ENCODE data around the gene NCK1.
A peak's percentile ranks its signal among the peaks of the same experiment; 100 is the strongest.
"Not testable (repeated sequence)": the region's sequence is repeated elsewhere in the genome, so short reads cannot be mapped to it uniquely, and the experiment has no call there.

Gene NCK1

DNA sequence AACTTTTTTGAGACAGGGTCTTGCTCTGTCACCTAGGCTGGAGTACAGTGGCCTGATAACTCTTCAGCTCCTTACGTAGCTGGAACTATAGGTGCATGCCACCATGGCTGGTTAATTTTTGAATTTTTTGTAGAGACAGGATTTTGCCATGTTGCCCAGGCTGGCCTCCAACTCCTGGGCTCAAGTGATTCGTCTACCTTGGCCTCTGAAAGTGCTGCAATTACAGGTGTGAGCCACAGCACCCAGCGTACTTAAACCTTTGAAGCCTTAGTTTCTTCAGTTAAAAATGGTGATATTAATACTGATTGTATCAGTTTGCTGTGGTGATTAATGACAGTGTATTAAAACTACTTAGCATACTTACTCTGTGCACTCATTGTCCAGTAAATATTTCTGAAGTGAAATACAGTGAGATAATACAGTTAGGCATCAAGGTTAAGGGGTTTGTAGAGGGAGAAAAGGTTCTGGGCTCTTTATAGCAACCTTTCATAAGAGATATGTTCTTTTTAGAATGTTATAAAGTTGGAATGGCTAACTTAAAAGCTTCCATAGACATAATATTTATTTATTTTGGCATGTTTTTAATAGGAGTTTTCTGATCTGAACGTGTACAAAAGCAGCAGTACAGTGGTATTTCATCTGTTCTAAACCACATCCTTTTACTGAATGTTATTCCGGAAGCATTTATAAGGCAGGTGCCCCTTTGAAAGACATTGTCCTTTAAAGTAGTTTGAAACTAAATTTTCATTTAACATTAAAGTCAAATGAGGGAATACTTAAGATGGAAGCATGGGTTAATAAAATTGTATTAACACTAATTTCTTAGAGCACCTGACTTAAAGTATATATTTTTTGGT, 23.6 kb downstream of the NCK1 start:
- no peak for TF ChIP-seq POLR2A (IDR thresholded peaks at IDR 0.05; ENCODE audit: low read depth, low read length)
- FAIRE-seq (no peak), DNase-seq (ENCODE audit: insufficient read length, low spot score) (no peak)

DNA sequence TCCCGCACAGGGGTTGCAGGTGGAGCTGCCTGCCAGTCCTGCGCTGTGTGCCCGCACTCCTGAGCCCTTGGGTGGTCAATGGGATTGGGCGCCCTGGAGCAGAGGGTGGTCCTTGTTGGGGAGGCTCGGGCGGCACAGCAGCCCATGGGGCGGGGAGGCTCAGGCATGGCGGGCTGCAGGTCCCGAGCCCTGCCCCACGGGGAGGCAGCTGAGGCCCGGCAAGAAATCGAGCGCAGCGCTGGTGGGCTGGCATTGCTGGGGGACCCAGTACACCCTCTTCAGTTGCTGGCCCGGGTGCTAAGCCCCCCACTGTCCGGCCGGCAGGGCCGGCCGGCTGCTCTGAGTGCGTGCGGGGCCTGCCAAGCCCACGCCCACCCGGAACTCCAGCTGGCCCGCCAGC, 27.9 kb downstream of the NCK1 start:
- DNase-seq (ENCODE audit: insufficient read length, low spot score), result no peak
- no peak for TF ChIP-seq POLR2A (IDR thresholded peaks at IDR 0.05; ENCODE audit: low read depth, low read length)
- no peak for FAIRE-seq

DNA sequence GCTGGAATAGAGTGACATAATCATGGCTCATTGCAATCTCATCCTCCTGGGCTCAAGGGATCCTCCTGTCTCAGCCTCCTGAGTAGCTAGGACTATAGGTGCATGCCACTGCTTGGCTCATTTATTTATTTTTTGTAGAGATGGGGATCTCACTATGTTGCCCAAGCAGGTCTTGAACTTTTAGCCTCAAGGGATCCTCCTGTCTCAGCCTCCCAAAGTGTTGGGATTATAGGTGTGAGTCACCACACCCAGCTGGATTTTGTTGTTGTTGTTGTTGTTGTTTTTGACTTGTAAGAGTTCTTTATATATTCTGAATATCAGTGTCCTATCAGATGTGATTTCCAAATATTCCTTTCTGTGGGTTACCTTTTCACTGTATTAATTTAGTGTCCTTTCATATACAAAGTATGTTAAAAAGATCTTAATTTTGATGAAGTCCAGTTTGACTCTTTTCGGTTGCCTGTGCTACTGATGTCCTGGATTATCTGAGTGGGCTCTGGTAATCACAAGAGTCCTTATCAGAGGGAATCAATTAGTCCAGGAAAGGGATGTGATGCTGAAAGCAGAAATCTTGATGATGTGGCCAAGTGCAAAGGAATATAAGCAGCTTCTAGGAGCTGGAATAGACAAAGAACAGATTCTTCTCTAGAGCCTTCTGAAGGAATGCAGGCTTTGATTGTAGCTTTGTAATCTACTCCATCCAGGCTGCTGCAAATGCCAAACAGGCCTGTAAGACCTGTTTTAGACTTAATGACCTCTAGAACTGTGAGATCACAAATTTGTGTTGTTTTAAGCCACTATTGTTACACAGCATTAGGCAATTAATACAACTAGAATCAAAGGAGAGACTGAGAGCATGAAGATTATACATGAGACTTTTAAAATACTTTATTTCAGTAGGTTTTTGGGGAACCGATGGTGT, 30.2 kb downstream of the NCK1 start:
- no peak for TF ChIP-seq POLR2A (IDR thresholded peaks at IDR 0.05; ENCODE audit: low read depth, low read length)
- DNase-seq (ENCODE audit: insufficient read length, low spot score) (no peak), FAIRE-seq (no peak)

DNA sequence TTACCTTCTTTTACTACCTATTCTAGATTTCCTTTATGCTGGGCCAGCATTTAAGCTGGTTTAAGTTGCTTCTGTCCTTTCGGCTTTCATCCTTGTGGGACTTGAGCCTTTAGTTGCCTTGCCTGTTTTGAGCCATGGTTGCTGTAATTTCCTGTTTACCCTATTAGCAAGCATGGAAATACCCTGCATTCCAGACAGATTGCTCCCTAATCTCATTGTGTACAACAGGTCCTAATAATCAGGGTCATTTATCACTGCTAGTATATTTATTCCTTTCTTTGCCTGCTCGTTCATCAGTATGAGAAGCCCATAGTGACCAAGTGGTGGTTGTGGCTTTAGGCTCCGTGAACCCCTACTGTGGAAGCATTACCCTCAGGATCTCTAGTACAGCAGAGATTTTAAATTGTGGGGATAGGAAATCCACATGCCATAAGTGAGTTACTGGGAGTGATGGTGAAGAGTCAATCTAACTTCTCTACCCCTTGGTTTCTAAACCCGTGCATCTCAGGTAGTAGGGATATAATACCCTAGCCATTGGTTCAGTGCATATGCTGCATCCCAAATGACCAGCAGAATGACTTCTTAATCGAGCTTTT, 31.9 kb downstream of the NCK1 start:
- FAIRE-seq (peak; percentile 78), DNase-seq (ENCODE audit: insufficient read length, low spot score) (no peak)
- no peak for TF ChIP-seq POLR2A (IDR thresholded peaks at IDR 0.05; ENCODE audit: low read depth, low read length)

DNA sequence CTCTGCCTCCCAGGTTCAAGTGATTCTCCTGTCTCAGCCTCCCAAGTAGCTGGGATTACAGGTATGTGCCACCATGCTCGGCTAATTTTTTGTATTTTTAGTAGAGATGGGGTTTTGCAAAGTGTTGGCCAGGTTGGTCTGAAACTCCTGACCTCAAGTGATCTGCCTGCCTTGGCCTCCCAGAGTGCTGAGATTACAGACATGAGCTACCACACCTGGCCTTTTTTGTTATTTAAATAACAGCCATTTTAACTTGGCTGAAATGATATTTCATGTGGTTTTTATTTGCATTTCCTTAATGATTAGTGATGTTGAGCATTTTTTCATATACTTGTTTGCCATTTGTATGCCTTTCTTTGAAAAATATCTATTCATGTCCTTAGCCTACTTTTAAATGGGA, 35.2 kb downstream of the NCK1 start:
- not testable (repeated sequence) for DNase-seq (ENCODE audit: insufficient read length, low spot score); FAIRE-seq

DNA sequence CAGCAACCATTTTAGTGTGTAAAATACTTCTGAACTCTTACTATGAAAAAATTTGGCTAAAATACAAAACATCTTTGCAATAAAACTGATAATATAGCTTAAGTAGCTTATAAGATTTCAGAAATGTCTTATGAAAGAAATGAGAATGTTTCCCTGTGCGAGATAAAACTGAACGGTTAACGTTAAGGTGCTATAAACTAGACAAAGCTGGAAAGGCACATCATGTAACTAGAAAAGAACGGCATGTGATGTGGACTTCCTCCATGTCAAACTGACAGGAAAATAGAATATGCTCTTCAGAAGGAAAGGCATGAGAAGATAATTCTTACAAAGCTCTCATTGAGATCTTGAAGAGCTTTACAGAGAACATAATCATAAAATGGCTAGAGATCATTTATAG, 36.5 kb downstream of the NCK1 start:
- TF ChIP-seq POLR2A (IDR thresholded peaks at IDR 0.05; ENCODE audit: low read depth, low read length), result no peak
- peak; percentile 41 for FAIRE-seq
- DNase-seq (ENCODE audit: insufficient read length, low spot score), result no peak

DNA sequence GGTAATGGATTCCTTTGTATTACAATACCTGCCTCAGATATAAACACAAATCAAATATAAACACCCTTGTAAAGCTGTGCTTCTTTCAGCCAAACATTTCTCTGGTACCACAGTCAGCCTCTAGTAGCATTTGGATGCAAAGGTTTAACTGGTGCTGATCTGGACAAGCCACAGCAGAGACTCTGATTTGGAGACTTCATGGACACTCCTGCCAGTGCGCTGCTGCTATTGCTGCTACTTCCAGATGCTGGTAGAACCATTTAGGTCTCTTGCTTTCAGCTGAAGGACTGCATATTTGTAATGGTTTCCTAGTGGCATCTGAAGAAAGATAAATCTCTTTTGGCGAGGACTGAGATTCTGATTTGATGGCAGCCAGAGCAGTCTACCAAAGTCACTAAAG, 36.9 kb downstream of the NCK1 start:
- no peak for DNase-seq (ENCODE audit: insufficient read length, low spot score)
- no peak for TF ChIP-seq POLR2A (IDR thresholded peaks at IDR 0.05; ENCODE audit: low read depth, low read length)
- no peak for FAIRE-seq

DNA sequence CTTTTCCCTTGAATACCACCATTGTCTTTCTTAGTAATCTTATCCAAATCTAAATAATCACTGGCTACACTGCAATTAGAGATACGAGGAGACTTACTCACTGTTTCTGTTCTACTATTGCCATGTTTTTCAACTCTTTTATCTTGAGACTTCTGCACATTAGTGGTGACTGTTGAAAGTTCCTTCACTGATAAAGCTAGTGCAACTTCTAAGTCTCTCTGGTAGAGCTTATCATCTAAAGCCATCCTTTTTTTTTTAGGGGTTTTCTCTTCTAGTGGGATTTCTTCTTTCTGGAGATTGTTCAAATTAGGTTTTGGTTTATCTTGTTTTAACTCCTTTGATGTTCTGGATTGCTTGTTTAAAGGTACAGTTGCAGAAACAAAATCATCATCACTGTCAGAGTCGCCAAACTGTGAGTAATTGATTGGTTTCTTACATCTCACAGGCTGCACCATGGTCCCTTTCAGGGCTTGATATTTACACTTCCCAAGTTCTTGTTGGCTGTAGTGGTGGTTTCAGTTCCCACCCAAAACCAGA, 37.7 kb downstream of the NCK1 start:
- TF ChIP-seq POLR2A (IDR thresholded peaks at IDR 0.05; ENCODE audit: low read depth, low read length), result no peak

DNA sequence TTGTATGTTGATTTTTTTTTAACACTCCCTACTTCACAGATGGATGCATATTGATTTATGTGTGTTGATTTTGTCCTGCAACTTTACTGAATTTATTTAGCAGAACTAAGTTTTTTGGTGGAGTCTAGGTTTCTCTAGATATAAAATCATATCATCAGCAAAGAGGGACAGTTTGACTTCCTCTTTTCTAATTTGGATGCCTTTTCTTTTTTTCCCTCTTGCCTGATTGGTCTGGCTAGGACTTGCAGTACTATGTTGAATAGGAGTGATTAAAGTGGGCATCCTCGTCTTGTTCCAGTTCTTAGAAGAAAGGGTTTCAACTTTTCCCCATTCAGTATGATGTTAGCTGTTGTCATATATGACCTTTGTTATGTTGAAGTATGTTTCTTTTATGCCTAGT, 38.7 kb downstream of the NCK1 start:
- DNase-seq (ENCODE audit: insufficient read length, low spot score), result not testable (repeated sequence)
- peak; percentile 83 for FAIRE-seq

More for the DNA sequence above, 37.7 kb downstream of the NCK1 start:
- DNase-seq (ENCODE audit: insufficient read length, low spot score) (no peak), FAIRE-seq (peak; percentile 36)

DNA sequence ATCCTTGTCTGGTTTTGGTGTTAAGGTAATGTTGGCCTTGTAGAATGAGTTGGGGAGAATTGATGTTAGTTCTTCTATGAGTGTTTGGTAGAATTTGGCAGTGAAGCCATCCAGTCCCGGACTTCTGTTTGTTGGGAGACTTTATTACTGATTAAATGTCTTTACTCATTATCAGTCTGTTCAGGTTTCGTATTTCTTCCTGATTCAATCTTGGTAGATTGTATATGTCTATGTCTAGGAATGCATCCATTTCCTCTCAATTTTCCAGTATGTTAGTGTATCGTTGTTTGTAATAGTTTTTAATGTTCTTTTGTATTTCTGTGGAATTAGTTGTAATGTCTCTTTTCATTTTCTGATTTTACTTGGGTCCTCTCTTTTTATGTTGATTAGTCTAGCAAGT, 39.4 kb downstream of the NCK1 start:
- FAIRE-seq, result no peak
- no peak for DNase-seq (ENCODE audit: insufficient read length, low spot score)
- no peak for TF ChIP-seq POLR2A (IDR thresholded peaks at IDR 0.05; ENCODE audit: low read depth, low read length)

DNA sequence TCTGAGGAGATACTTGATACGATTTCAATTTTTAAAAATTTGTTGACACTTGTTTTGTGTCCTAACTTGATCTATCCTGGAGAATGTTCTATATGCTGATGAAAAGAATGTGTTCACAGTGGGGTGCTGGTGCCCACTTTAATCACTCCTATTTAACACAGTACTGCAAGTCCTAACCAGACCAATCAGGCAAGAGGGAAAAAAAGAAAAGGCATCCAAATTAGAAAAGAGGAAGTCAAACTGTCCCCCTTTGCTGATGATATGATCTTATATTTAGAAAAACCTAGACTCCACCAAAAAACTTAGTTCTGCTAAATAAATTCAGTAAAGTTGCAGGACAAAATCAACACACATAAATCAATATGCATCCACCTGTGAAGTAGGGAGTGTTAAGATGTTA, 40.5 kb downstream of the NCK1 start:
- FAIRE-seq, result peak; percentile 33
- not testable (repeated sequence) for DNase-seq (ENCODE audit: insufficient read length, low spot score)

DNA sequence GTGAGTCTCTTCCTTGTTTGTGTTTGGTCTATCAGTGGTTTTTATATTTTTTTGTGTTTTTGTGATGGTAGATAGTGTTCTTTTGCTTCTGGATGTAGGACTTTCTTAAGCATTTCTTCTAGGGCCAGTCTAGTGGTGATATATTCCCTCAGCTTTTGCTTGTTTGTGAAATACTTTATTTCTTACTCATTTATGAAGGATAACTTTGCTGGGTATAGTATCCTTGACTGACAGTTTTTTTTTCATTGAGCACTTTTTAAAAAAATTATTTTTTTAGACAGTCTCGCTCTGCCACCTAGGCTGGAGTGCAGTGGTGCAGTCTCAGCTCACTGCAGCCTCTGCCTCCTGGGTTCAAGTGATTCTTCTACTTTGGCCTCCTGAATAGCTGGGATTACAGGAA, 41.9 kb downstream of the NCK1 start:
- no peak for TF ChIP-seq POLR2A (IDR thresholded peaks at IDR 0.05; ENCODE audit: low read depth, low read length)
- no peak for DNase-seq (ENCODE audit: insufficient read length, low spot score)
- FAIRE-seq, result no peak

DNA sequence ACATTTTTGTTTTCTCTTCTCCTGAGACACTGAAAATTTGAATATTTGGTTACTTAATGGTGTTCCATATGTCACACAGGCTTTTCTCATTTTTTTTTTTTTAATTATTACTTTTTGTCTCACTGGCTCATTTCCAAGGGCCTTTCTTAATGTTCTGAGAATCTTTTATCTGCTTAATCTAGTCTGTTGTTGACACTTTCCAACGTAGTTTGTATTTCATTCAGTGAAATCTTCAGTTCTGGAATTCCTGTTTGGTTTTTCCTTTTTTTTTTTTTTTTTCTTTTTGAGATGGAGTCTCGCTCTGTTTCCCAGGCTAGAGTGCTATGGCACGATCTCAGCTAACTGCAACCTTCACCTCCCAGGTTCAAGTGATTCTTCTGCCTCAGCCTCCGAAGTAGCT, 42.7 kb downstream of the NCK1 start:
- TF ChIP-seq POLR2A (IDR thresholded peaks at IDR 0.05; ENCODE audit: low read depth, low read length), result no peak
- DNase-seq (ENCODE audit: insufficient read length, low spot score) (no peak), FAIRE-seq (no peak)

DNA sequence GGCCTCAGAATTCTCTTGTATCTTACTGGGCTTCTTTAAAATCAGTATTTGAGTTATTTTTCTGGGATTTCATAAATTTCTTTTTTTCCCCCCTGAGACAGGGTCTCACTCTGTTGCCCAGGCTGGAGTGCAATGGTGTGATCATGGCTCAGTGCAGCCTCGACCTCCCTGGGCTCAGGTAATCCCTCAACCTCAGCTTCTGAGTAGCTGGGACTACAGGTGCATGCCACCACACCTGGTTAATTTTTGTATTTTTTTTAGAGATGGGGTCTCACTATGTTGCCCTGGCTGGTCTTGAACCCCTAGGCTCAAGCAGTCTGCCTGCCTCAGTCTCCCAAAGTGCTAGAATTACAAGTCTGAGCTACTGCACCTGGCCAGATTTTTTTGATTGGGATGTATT, 43.5 kb downstream of the NCK1 start:
- FAIRE-seq (no peak), DNase-seq (ENCODE audit: insufficient read length, low spot score) (no peak)
- TF ChIP-seq POLR2A (IDR thresholded peaks at IDR 0.05; ENCODE audit: low read depth, low read length), result no peak

All from H54 (cell line).